Karpas-422 (cell line): Measurements from ENCODE around the gene ZNF397. TPM values are rescaled to one million over a fixed set of nuclear protein-coding genes. Genes with fewer than 3 reads are reported as not detected.

Experiments used
- total RNA-seq: library from RNA; depleted of rRNA; stranded (reverse); fragments of >200 nt; shearing (Covaris generic); gene quantifications from 2 replicates; pipeline ENCODE4 v1.2.3, GENCODE V29; 2014; ENCODE audit warnings: low replicate concordance; rRNA removed

The ZNF397 gene
- total RNA-seq, 1 experiment from 2014 or later: 36.4 TPM

Other genes with a start within 250 kb of the ZNF397 start
- 200 and 267 TPM in 2 replicates for gene MAPRE2, start 199.6 kb upstream of the ZNF397 start, total RNA-seq
- gene ZSCAN30, start 49.2 kb downstream of the ZNF397 start, total RNA-seq: 22.0 and 27.4 TPM in 2 replicates
- gene ZNF24, start 103.4 kb downstream of the ZNF397 start, total RNA-seq: 26.1 and 42.6 TPM in 2 replicates
- gene ZNF396, start 136.3 kb downstream of the ZNF397 start, total RNA-seq: 1.0 and 1.4 TPM in 2 replicates